Colon (tissue), 2 donors: ENCODE measurements around the gene MORF4L2.

Experiments used
- FAIRE-seq: peaks from 2 replicates; lab custom pipeline; 2012; peaks lifted over from hg19 to GRCh38; lab: Jason Lieb, UNC
- donor health status: control.
- donor health status: control.

MORF4L2 gene, protein sequence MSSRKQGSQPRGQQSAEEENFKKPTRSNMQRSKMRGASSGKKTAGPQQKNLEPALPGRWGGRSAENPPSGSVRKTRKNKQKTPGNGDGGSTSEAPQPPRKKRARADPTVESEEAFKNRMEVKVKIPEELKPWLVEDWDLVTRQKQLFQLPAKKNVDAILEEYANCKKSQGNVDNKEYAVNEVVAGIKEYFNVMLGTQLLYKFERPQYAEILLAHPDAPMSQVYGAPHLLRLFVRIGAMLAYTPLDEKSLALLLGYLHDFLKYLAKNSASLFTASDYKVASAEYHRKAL

DNA sequence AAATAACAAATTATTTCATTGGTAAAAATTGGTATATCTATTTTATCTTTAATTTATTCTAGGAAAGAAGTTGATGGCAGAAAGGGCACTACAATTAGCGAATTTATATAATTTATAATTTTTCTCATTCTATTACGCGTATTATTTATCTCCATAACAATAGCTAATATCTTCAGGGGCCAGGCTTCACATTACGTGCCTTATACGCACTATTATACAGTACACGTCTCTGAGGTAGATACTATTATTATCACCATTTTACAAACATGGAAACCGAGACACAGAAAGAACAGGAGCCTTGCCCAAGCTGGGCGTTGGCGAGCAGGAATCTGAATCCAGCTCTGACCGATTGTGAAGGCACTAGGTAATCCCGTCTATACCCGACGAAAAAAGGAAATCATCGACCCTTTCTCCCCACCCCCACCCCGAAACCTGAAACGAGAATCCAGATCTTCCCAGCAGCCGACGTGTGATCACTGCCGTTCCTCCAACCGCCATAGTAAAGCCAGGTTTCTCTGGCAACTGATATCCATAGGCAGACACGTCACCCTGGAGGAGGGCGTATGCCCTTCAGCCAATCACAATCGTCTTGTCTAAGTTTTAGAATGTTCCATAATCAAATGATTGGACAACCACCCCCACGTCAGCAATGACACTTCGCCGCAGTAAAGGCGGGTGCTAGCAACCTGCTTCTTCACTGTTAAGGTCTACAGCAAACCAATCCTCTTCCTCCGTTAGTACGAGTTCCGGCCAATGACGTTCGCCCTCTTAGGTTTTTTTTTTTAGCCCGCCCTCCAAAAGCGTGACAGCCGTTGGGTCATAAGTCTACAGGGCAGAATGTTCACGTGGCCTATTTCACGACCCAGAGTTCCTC, at the start of gene MORF4L2:
MORF4L2 (minus strand) TSS at position 501 of the 874 bp plus-strand sequence. CDS start 9,672 bp downstream, outside the sequence.
- FAIRE-seq, result peak; percentile 99

DNA sequence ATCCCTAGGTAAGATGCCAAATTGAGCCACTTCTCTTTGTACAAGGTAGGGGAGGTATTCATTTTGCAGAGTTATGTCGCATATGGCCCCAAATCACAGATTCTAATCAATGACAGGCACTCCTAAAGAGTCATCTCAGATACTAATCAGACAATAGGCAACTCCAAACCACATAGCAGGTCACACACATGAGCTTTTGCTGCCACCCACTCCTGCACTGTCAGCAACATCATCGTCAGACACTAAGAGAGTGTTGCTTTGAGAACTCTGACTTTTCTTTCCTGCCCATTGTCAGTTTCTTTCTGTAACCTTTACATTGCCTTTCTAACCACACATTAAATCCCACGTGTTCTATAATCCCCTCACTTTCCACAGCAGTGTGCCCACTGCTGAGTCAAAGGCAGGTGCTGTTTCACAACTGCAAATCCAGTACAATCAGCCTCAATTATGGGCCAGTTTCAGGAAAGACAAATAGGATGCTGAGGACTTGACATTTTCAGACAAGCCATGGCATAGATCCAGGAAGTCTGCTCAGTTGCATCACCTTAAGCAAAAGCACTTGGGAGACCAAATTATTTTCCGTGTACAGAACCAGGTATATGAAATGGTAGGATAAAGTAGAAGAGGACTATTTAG, 47.7 kb upstream of the MORF4L2 start:
- FAIRE-seq, result no peak

DNA sequence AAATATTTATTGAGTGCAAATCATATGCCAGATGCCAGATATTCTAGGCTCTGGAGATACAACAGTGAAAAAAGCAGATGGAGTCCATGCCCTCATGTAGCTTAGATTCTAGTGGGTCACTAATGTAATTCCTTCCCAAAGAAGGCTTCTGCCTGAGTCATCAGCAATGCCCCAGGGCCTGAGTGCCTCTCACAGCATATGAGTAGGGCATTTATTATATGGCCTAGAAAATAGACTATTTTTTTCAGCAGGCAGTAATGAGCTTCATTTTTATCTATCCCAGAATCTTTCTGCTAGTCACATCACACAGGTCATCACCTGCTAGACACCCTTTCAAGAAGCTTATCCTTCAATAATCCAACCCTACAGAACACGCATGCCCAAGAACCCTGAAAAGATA, 46.5 kb upstream of the MORF4L2 start:
- FAIRE-seq, result no peak

DNA sequence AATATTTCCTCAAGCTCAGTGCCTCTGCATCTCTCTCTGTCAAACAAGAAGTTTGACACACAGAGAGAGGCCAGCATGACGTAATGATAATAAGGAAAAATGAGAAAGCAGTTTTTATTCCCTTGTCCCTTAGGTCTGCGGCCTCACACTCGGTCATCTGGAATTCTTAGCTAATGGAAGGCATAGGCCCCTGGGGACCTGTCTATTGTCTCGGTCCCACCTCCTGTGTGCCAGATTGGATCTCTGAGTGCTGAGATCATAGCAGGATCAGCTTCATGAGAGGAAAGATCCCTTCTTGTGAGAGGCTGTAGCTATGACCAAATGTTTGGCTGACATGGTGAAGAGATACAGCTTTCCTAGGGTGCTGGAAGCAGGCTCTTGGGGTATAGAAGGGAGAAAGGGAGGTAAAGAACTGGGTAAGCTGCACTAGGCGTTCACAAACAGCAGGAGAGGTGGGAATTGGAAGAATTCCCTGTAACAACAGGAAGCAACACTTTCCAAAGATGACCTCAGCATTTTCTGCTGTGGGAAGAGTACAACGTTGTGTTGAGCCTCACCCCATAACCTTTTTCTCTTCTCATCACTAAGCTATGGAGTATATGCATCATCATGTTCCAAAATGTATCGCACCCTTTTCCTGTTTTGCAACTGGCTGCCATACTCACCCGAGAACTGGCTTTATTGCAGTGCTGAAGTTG, 44.4 kb upstream of the MORF4L2 start:
- FAIRE-seq, result no peak

DNA sequence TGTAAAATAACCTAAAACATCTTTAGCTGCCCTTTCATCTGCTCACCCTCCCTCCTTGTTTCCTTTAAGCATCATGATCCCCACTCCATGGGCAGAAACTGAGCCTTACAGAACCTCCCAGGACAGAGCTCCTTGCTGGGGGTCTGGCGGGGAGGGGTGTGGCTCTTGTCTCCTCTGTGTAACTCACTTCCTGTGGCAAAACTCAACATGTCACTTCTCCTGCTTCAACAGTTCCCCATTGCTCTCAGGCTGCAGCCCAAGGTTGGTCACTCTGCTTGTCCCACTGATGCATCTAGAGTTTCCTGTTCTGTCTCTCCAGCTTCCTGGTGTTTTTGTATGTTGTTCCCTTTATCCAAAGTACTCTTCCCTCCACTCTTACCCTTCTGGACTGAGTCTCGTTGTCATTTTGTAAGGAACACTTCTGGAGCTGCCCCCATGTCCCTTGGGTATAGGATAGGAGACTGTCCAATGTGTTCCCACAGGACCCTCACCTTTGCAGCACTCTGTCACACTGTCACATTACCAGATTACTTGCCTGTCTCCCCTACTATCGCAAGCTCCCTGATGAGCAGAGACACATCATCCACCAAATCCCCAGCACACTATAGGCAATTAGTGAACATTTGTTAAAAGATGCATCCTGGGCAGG, 43.8 kb upstream of the MORF4L2 start:
- no peak for FAIRE-seq

DNA sequence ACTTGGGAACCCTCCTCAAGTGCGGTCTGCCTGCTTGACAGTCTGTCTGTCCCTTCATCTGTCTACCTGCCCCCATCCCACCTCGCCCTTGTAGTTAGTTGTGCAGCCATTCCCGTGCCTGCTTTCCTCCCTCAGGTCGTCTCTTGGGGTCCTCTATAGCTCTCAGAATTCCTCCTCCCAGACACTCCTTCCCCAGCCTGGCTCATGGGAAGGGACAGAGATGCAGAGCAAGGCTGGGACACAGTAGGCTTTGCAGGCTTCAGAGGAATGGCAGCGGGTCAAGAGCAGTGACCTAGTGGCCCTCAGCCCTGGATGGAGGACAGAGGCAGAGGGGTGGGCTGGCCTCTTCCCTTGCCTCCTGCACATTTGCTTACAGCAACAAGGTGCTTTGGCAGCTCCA, 42.5 kb upstream of the MORF4L2 start:
- no peak for FAIRE-seq

DNA sequence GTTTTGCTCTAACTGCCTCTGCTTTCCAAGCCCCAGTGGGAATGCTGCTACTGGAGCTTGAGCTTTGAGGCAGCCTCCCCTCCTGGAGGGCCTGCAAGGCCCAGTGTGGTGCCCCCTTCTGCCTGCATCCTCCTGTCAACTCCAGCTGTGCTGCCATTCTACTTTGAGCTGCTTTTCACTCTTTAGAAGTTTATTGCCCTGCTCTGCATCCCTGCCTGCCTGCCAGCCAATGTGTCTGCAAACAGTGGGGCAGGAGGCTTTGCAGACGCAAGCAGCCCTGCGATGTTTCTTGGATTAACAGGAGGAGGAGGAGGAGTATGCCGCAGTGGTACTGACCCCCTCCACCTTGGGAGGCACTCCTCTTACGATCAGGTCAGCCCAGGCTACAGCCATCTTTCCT, 40.6 kb upstream of the MORF4L2 start:
- FAIRE-seq, result no peak

DNA sequence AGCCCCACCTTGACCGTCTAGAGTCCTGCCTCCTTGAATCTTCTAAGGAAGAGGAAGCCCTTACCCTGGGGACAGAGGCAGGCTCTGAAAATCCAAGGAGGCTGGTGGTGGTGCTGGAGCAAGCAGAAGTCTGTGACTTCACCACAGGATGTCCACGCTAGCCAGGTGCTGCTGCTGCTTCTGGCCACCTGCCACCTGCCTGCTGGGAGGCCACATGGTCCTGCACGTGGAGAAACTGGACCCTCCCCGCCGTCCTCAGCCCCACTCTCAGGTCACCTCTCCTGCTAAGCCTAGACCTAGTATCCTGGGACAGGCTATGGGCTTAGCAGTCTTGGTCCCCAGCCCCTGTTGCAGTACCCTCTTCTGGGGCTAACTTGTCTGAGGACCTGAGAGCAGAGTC, 40.0 kb upstream of the MORF4L2 start:
- no peak for FAIRE-seq

DNA sequence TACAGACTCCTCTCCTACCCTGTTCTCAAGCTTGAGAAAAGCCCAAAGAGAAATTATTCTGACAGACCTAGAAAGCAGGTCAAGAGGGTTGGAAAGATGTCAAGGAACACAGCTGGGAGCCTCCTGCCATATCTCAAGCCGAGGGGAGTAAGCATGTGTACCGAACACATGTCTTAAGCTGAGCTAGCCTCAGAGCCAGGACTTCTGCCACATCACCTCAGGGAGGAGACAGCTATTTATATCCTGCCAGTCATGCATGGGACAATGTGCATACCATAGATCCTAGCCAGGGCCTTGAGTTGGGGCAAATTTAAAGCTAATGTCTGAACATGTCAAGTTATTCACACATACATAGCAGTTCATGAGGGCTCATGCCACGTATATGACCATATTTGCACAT, 36.0 kb upstream of the MORF4L2 start:
- no peak for FAIRE-seq

DNA sequence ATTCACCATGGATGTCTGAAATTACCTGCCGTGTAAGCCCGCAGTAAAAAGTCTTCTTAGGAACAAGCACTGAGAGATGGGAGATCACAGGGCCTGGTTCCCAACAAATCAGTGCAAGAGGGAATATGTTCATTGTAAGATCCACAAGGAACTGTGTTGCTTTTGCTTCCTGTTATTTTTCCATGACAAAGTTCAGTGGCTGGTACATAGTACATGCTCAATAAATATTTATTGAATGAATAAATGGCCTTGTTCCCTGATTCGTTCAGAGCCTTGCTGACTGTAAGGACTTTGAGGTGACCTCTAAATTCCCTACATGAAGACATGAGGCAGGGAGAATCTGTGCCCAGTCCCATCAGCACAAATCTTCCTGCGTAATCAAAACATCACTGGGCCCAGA, 31.6 kb upstream of the MORF4L2 start:
- FAIRE-seq, result no peak

DNA sequence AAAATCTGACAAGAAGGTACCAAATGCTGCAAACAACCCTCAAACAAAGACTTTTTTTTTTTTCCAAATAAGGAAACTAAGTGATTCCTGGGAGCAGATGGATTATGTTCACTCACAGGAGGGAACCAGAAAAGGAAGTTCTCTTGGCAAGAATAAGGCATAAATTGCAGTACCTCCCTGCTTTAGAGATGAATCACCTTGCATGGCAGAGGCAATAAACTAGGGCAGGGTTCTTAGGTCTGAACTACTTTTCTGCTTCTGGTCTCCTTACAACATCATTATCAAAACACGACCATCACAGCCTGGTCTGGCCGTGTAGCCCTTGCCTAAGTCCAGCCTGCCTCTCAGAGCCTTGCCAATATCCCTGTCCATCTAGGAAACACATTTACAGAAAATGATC, 30.5 kb upstream of the MORF4L2 start:
- FAIRE-seq, result no peak

DNA sequence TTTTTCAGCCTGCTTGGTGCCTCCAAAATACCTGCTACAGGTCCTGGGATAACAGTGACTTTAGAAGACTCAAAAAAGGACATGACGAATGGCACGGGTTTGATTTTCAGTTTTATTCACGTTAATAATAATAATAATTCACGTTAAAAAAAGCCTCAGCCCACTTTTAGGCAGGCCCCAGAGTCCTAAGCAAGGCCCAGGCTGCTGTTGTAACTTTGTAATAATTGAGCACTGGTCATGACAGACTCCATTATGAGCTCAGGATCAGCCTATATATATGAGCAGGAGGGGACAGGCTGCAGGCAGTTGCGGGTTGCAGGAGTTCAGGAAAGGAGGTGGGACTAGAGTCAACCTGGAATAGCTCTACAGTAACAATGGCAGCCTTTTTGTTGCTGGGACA, 24.1 kb upstream of the MORF4L2 start, which contains the start of gene TMEM31:
TMEM31 (plus strand) TSS at position 301 of the 400 bp plus-strand sequence. CDS start 1,350 bp downstream, outside the sequence.
- FAIRE-seq, result no peak

DNA sequence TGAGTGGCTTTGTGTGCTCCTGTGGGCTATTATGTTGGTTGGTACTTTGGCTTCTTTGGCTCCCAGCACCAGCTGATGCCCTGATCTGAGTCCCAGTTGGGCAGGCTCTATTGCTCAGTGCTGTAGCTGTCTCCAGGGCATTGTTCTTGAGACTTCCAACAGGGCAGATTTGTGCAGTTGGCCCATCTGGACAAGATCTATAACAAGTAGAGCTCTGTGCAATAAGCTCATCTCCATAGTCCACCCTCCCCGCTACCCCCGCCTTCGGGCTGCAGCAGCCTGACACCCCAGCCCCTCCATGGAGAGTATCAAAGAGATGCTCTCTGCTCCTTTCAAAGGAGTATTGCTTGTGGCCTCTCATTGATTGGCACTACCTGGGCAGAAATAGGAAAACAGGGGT, 18.4 kb upstream of the MORF4L2 start:
- FAIRE-seq, result no peak

DNA sequence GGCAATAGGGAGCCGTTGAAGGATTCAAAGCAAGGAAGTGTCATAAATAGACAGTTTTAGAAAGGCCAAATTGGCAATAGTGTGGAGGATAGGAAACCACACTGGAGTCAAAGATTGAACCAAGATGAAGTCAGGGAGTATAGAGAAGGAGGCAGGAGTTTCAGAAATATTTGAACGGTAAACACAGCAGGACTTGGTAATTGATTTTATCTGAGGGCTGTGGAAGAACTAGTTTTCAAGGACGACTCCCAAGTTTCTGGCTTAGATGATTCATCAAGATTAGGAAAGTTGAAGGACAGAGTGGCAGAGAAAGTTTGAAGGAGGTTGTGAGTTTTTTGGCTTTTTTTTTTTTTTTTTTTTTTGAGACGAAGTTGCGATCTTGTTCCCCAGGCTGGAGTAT, 12.7 kb upstream of the MORF4L2 start:
- no peak for FAIRE-seq

DNA sequence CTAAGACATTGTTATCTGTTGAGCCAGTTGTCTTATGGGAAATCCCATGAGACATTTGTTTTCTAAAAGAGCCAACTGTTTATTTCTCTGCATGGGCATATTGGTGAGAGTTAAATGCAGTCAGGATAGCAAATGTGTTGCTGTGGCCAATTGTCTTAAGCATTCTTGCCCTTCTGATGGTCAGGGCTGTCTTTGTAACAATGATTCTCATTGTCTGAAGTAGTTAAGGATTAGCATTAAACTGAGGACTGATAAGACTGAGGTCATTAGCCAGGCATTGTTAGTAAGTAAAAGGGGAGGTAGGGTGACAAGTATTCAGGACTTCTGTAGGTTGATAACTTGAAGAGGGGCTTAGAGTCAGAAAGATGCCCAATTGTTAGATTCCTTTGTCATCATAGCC, 11.2 kb upstream of the MORF4L2 start:
- FAIRE-seq, result no peak

DNA sequence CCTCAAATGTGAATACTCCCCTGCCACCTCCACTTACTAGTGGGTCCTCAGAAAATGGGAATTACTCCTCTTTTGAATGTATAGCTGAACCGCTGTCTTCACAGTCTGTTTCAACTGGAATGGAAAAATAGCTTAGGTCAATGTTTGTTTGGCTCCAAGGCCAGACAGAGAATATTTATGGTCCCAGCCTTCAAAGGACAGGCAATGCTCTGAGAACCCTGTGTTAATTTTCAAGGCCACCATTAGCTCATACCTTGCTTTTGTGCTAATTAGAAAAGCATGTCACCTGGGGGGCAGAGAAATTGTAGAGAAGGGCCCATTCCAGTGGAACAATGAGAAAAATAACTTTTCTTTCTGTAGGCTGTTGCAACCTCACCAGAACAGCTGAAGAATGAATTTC, 4.6 kb upstream of the MORF4L2 start:
- FAIRE-seq, result no peak

DNA sequence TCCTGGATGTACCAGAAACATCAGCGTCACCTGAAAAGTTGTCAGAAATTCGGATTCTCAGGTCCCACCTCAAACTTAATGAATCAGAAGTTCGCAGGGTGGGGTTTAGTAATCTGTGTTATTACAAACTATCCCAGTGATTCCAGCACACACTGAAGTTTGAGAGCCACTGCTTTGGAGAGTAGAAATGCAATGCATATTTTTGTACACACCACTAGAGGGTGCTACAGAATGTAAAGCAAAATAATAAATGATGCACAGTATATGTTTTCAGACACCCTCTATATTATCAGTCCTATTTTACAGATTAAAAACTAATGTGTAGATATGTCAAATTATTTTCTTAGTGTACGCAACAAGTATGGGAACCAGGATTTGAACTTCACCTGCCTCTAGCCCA, 2.4 kb upstream of the MORF4L2 start:
- FAIRE-seq, result peak; percentile 55

DNA sequence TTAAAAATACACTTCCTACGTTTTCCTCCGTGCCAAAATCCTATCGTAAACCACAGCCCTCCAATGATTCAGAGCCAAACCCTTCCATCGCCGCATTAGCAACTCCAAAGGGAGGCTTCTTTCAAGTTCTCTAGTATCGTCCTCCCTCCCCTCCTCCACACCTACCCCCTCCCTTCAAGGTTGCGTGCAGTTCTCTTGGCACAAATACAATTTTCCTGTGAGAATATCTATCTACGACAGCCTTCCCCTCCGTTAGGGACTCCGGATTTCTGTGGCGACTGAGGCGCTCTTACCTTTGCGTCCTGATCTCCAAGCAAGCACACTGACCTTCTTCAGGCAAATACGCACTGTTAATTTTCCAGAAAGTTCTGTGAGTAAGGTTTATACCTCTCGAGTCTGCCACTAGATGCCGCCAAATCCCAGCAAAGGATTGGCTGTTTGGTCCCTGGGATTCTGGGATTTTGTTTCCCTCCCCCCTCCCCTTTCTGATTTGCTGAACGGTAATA, 1.2 kb upstream of the MORF4L2 start:
- FAIRE-seq, result no peak

DNA sequence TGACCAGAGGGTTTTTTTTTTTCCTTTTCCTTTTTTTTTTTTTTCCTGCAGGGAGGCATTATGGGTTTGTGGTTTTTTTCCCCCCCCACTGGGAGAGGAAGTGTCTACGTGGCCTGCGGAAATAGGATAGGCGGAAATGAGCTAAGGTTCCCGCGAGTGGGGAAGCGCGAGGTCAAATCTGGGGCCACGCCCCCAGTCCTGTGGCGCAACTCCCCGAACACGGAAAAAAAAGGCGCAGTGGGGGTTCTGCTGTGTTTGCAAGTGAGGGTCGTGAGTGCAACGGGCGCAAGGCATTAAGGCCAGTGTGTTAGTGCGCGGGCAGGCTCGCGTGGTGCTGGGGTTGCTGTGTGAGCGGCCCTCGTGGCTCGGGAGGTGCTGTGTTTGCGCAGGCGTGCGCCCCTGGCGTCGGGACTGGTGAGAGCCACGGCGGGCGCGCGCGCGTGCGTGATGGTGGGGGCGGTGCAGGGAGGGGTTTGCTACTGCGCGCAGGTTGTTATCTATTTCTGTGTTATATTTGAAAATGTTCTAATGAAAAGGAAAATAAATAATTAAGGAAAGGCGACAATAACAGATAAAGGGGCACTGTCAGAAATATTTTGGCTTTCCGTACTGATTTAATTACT, 685 bp upstream of the MORF4L2 start:
- no peak for FAIRE-seq

DNA sequence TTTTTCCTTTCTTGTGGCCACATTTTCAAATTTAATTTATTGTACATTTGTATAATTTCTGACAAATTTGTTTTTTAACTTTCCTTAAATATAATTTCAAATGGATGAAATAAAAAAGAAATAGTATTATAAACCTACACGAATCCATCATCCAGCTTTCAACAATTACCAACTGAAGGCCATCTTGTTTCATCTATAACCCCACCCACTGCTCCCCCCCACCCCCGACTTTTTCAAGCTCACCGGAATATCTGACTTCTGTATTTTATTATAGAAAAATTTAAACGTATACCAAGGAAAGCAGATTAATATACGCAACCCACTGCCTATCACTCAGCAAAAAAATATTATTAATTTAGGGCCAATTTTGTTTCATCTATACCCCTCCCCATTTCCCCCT, 1.1 kb downstream of the MORF4L2 start:
- FAIRE-seq, result no peak

DNA sequence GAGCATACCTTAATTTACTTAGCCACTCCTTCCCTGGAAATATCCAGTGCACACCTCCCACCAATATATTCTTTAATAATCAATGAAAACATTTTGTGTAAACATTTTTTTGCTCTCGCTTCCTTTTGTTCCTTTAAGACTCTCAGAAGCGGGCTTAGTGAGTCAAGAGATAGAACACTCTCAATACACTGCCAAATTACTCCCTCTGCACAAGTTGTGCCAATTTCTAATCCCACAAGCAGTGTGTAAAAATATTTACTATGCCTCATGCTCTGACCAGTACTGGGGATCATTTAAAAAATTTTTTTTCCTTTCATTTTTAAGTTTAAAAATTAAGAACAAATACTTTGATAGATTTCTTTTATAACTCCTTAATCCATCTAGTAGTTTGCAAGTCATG, 5.1 kb downstream of the MORF4L2 start:
- no peak for FAIRE-seq
